Activated naive CD4-positive, alpha-beta T cell treated with Interleukin-2 at 50 U/mL for 16 hours (primary cell): ENCODE data around the gene EIF2AK2.

Experiments
- DNase-seq: peaks from one replicate; pipeline ENCODE4 v3.0.0-alpha.2; 2020

Gene EIF2AK2

GRCh38 chr2:37098416-37099118, 58.2 kb downstream of the EIF2AK2 start:
- no peak for DNase-seq

- DNase-seq, result no peak
These were observed 60.2 kb downstream of the EIF2AK2 start for GRCh38 chr2:37096568-37096967.

GRCh38 chr2:37091873-37092272, 64.9 kb downstream of the EIF2AK2 start:
- DNase-seq, result no peak

GRCh38 chr2:37090019-37090477, 66.7 kb downstream of the EIF2AK2 start:
- DNase-seq, result no peak

GRCh38 chr2:37085731-37086147, 71.0 kb downstream of the EIF2AK2 start:
- DNase-seq, result no peak

- DNase-seq, result no peak
These were observed 72.0 kb downstream of the EIF2AK2 start for GRCh38 chr2:37084797-37085196.

- DNase-seq, result peak; percentile 93
These were observed 72.6 kb downstream of the EIF2AK2 start, which contains the start of the genes GPATCH11 and HEATR5B for GRCh38 chr2:37083873-37084794. Gene GPATCH11 (plus strand): TSS chr2:37084518. CDS start chr2:37088382, 3,864 bp downstream. Gene HEATR5B (minus strand): TSS chr2:37084372. CDS start chr2:37083414, 958 bp downstream.

DNA sequence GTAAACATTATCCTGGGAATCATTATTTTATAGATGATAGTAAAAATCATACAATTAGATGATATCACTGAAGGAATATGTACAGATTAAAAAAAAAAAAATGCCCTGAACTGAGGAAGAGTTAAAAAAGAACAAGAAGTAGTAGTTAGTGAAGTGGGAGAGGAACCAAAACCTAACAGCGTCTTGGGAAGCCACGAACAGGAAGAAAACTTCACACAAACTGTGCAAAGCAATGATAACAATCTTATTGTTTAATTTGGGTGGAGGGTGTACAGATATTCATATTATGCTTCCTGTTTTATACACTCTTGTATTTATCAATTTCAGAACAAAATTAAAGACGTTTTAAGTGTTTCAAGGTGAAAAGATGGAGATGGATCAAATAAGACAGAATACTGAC, 76.1 kb downstream of the EIF2AK2 start:
- DNase-seq, result no peak

DNA sequence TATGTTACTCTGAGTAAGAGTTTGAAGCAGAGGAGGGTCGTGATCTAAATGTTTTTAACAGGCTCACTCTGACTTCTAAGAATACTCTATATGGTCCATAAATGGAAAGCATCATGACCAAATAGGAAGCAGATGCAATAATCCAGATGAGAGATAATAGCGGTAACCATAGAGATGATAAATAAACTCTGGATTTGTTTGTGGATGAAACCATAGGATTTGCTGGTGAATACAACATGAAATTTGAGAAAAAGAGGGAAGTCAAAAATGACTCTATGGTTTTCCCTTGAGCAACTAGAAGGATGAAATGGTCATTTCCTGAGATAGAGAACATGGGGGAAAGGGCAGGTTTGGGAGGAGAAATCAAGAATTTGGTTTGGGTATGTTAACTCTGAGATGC, 76.5 kb downstream of the EIF2AK2 start:
- no peak for DNase-seq

- DNase-seq, result no peak
These were observed 85.8 kb downstream of the EIF2AK2 start for GRCh38 chr2:37070931-37071330.

DNA sequence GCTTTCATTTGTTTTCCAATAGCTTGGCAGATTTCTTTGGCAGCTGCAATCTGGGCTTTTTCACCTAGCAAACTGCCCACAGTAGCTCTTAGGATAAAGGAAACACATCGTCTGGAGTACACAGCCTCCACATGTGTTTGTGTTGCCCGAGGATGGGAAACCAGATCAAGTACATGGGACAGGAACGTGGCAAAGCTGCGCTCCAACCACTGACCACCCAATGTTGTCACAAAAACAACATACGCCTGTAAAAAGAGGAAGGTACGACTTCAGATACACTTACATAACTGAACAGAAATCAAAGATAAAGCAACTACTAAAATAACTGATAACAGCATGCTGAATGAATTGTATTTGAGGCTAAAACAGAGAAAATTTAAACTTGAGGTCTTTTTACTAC, 88.1 kb downstream of the EIF2AK2 start:
- DNase-seq, result no peak

DNA sequence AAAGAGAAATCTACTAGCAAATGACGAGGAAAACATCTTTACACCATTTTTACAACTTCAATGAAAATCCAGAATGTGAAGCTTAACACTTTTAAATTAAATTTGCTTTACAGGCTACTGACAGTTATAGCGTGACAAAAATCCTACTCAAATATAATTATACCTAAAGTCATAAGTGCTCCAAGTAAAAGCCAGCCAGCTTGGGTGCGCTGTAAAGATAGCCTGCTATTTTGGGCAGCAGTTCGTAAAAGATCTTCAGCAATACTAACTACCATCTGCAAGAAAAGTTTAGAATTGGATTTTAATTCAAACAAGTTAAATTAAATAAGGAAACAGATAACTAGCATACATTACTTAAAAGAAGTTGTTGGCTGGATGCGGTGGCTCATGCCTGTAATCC, 95.0 kb downstream of the EIF2AK2 start:
- no peak for DNase-seq

DNA sequence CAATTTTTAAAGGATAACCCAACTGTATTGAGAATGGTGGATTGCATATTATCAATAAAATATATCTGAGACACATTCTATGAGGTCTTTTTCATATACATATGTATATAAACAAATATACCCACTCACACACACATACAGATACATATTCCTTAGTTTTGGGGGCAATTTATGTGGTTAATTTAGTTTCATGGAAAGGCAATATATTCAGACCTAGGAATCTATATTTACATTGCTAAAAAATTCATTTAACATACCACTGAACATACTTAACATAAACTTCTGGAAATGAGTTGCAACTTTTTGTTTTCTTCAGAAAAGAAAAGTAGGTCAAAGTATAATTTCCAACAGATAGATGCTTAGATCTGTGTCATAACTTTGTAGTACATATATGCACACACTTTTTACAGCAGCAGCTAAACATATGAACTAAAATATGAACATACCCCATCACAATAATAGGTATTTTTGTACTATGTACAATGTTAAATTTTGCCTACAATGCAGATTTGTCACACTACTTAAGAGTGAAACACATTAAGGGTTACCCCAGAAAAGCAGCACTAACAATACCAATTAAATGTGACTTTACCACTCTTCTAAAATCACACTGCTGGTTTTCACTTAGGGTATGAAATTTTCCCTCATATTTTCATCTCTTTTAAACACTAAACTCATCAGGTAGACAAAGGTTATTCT, 95.6 kb downstream of the EIF2AK2 start:
- no peak for DNase-seq

GRCh38 chr2:37060446-37060845, 96.3 kb downstream of the EIF2AK2 start:
- DNase-seq, result no peak

DNA sequence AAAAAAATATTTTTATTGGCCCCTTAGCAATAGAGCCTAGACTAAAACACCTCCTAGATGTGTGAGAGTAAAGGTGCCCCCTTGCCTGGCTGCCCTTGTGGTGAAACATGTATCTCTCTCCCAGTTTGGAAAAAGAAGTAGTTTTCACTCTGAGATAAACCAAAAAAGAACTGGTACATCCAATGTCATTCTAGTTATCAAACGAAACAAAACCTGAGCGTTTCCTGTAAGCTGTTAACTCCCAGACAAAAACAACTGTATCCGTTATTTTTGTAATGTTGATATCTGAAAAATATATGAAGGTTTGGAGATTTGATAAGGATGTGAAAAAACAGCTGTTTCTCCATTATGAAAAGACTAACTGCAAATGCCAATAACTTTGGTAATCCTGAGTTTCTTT, 96.9 kb downstream of the EIF2AK2 start:
- DNase-seq, result no peak

DNA sequence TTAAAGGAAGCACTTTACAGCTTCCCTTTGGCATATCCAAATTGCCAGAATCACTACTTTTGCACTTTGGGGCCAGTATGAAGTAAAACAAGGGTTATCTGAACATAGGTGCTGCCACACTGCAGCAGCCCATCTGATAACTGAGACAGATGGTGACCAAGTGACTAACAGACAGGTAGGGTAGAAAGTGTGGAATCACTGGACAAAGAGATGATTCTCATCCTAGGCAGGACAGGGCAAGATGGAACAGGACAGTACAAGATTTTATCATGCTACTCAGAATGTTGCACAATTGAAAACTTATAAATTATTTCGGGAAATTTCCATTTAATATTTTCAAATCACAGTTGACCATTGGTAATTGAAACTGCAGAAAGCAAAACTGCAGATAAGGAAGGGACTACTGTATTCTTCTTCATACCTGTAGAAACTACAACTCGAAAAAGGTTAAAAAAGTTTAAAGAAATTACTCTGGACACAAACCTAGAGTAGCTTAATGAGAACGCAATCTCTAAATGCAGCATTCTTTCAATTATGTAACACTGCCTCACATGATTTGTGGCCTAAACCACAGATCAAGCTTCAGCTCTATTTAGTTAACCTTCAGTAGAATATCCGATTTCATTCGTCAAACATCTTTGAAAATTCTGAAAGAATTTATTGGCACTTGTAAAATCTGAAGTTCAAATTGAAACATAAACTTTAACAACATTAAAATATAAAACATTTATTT, 104.0 kb downstream of the EIF2AK2 start:
- DNase-seq, result no peak
